ENCODE data around the gene NKAP. TPM values are rescaled to one million over a fixed set of nuclear protein-coding genes. Genes with fewer than 3 reads are reported as not detected.
"Not testable (repeated sequence)": the region's sequence is repeated elsewhere in the genome, so short reads cannot be mapped to it uniquely, and the experiment has no call there.

NKAP gene
- total RNA-seq, 4 donors from 2014 or later: 4.1 to 10.5 (median 7.7) TPM

DNA sequence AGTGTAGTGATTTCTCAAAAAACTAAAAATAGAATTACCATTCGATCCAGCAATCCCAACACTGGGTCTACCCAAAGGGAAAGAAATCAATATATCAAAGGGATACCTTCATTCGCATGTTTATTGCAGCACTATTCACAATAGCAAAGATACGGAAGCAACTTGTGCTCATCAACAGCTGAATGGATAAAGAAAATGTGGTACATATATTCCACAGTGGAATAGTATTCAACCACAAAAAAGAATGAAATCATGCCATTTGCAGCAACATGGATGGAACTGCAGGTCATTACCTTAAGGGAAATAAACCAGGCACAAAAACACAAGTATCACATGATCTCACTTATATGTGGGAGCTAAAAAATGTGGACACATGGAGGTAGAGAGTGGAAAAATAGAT is 42.7 kb upstream of the NKAP start:
- peaks cover 0 to 2% of the 10 kb centered on the region in 2 donors for H3K27me3 ChIP-seq
- peaks cover 0 to 6% (median 0%) of the 10 kb centered on the region in 4 donors for H3K4me1 ChIP-seq
- H3K9me3 ChIP-seq: no peaks in the 10 kb centered on the region
- H3K36me3 ChIP-seq: no peaks in the 10 kb centered on the region
- no peak overlapping the region for H3K27ac ChIP-seq
- TF ChIP-seq, protein P1, sequence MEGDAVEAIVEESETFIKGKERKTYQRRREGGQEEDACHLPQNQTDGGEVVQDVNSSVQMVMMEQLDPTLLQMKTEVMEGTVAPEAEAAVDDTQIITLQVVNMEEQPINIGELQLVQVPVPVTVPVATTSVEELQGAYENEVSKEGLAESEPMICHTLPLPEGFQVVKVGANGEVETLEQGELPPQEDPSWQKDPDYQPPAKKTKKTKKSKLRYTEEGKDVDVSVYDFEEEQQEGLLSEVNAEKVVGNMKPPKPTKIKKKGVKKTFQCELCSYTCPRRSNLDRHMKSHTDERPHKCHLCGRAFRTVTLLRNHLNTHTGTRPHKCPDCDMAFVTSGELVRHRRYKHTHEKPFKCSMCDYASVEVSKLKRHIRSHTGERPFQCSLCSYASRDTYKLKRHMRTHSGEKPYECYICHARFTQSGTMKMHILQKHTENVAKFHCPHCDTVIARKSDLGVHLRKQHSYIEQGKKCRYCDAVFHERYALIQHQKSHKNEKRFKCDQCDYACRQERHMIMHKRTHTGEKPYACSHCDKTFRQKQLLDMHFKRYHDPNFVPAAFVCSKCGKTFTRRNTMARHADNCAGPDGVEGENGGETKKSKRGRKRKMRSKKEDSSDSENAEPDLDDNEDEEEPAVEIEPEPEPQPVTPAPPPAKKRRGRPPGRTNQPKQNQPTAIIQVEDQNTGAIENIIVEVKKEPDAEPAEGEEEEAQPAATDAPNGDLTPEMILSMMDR (IDR thresholded peaks at IDR 0.05): no peak
- no peak for TF ChIP-seq POLR2A (IDR thresholded peaks at IDR 0.05)
- H3K4me3 ChIP-seq: no peak overlapping the region
- DNase-seq: no peak

GRCh38 chrX:119984652-119985051 is 41.1 kb upstream of the NKAP start:
- no peak overlapping the region for H3K27ac ChIP-seq
- DNase-seq: no peak
- no peak overlapping the region for H3K4me3 ChIP-seq
- no peaks in the 10 kb centered on the region for H3K27me3 ChIP-seq
- TF ChIP-seq, protein P1 (IDR thresholded peaks at IDR 0.05): no peak
- no peak for TF ChIP-seq POLR2A (IDR thresholded peaks at IDR 0.05)
- no peaks in the 10 kb centered on the region for H3K36me3 ChIP-seq
- H3K4me1 ChIP-seq: no peaks in the 10 kb centered on the region
- no peaks in the 10 kb centered on the region for H3K9me3 ChIP-seq

DNA sequence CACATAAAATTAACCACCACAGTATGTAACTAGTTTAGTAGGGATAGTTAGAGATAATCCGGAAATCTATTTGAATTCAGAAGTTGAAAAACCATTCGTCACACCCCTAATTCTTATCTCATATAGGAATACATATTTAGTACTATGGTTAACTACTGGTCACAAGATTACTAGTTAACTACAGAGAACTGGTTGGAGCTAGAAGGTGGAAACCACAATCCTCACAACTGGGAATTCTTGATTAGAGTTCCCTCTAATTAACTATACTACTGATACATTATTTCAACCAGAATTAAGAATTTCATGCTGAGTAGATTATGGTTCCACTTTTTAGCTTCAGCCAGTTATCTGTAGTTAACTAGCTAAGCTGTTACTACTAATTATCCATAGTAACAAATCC is 39.9 kb upstream of the NKAP start:
- Histone ChIP-seq H3K9me3 (no peaks in the 10 kb centered on the region), H3K36me3 (no peaks in the 10 kb centered on the region), H3K4me3 (no peak overlapping the region), H3K27ac (no peak overlapping the region), H3K27me3 (no peaks in the 10 kb centered on the region), H3K4me1 (no peaks in the 10 kb centered on the region)
- DNase-seq: no peak
- TF ChIP-seq, protein P1 (IDR thresholded peaks at IDR 0.05): no peak
- no peak for TF ChIP-seq POLR2A (IDR thresholded peaks at IDR 0.05)

- H3K36me3 ChIP-seq: no peaks in the 10 kb centered on the region
- H3K4me1 ChIP-seq: no peaks in the 10 kb centered on the region
- H3K27ac ChIP-seq: no peak overlapping the region
- no peak for TF ChIP-seq POLR2A (IDR thresholded peaks at IDR 0.05)
- TF ChIP-seq, protein P1 (IDR thresholded peaks at IDR 0.05): no peak
- no peak for DNase-seq
- H3K4me3 ChIP-seq: no peak overlapping the region
- no peaks in the 10 kb centered on the region for H3K27me3 ChIP-seq
- H3K9me3 ChIP-seq: no peaks in the 10 kb centered on the region
These were observed 38.6 kb upstream of the NKAP start for GRCh38 chrX:119982145-119982544.

GRCh38 chrX:119981286-119982070 is 37.9 kb upstream of the NKAP start:
- Histone ChIP-seq H3K27me3 (no peaks in the 10 kb centered on the region), H3K4me3 (no peak overlapping the region), H3K36me3 (no peaks in the 10 kb centered on the region), H3K4me1 (no peaks in the 10 kb centered on the region), H3K27ac (no peak overlapping the region), H3K9me3 (no peaks in the 10 kb centered on the region)
- peak in 1 of 3 donors; percentile 53 for DNase-seq
- no peak for TF ChIP-seq POLR2A (IDR thresholded peaks at IDR 0.05)
- TF ChIP-seq, protein P1 (IDR thresholded peaks at IDR 0.05): peak in 3 of 6 experiments; percentile 20 to 30 (median 29)

DNA sequence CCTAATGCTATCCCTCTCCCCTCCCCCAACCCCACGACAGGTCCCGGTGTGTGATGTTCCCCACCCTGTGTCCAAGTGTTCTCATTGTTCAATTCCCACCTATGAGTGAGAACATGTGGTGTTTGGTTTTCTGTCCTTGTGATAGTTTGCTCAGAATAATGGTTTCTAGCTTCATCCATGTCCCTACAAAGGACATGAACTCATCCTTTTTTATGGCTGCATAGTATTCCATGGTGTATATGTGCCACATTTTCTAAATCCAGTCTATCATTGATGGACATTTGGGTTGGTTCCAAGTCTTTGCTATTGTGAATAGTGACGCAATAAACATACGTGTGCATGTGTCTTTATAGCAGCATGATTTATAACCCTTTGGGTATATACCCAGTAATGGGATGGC is 33.6 kb upstream of the NKAP start:
- not testable (repeated sequence) for H3K27ac ChIP-seq, H3K4me1 ChIP-seq, H3K4me3 ChIP-seq, H3K36me3 ChIP-seq, DNase-seq, H3K9me3 ChIP-seq, H3K27me3 ChIP-seq
